Upper lobe of left lung (tissue), 6 donors: Measurements from ENCODE around the gene MAN1A1. TPM values are rescaled to one million over a fixed set of nuclear protein-coding genes. Genes with fewer than 3 reads are reported as not detected.

ENCODE experiments used
- ATAC-seq, 2 donors: fragments of 200-7000 bp; cut with Tn5 transposase; one replicate each; pipeline ENCODE4 v1.9.1; 2022; ENCODE audit warnings: mild to moderate bottlenecking in 2 of 2, moderate library complexity in 2 of 2; ENCODE audit not compliant: low FRiP score in 2 of 2
- DNase-seq, 2 donors: peaks; one replicate each; pipeline ENCODE4 v3.0.0-alpha.2; 2019 to 2020
- H3K27ac ChIP-seq, 4 donors: fragments of 200-600 bp; sonication (generic); one replicate each; pipeline ENCODE4 v1.5.1; 2016 to 2019
- H3K27me3 ChIP-seq, 4 donors: fragments of 200-600 bp; sonication (generic); one replicate each; pipeline ENCODE4 v1.5.1; 2017 to 2019
- H3K36me3 ChIP-seq, 4 donors: fragments of 200-600 bp; sonication (generic); one replicate each; pipeline ENCODE4 v1.5.1; 2016 to 2019
- H3K4me1 ChIP-seq, 4 donors: fragments of 200-600 bp; sonication (generic); one replicate each; pipeline ENCODE4 v1.5.1; 2018 to 2019
- H3K4me3 ChIP-seq, 4 donors: fragments of 200-600 bp; sonication (generic); one replicate each; pipeline ENCODE4 v1.5.1; 2017 to 2019; ENCODE audit warnings: mild to moderate bottlenecking in 2 of 4, moderate library complexity in 1 of 4
- H3K9me3 ChIP-seq, 4 donors: fragments of 200-600 bp; sonication (generic); one replicate each; pipeline ENCODE4 v1.5.1; 2018 to 2019
- CTCF ChIP-seq, 6 experiments: fragments of 450-650 bp in 4 of 6; fragments of 200-600 bp in 2 of 6; sonication (generic) in 2 of 6; IDR thresholded peaks; one replicate each; pipeline ENCODE4 v1.5.1; 2016 to 2019; ENCODE audit warnings: antibody characterized with exemption in 6 of 6
- EP300 ChIP-seq, 4 donors: sonication (generic); formaldehyde crosslinking; IDR thresholded peaks; one replicate each; pipeline ENCODE4 v1.5.1; 2017; ENCODE audit warnings: antibody characterized with exemption in 4 of 4, control low read depth in 2 of 4
- POLR2A ChIP-seq, 4 donors: fragments of 450-650 bp; IDR thresholded peaks; one replicate each; pipeline ENCODE4 v1.5.1; 2016 to 2017; ENCODE audit warnings: antibody characterized with exemption in 4 of 4, mild to moderate bottlenecking in 2 of 4
- POLR2AphosphoS5 ChIP-seq, 2 donors: sonication (generic); formaldehyde crosslinking; IDR thresholded peaks; one replicate each; pipeline ENCODE4 v1.5.1; 2017; ENCODE audit warnings: antibody characterized with exemption in 2 of 2
- whole genome bisulfite sequencing, 2 donors: methylation state at CpG; one replicate each; pipeline ENCODE4 v1.1.5; 2017 to 2018; 5-methylcytosine and 5-hydroxymethylcytosine counted together
- total RNA-seq, 6 donors: library from RNA; depleted of rRNA in 4 of 6; stranded (reverse); fragments of >200 nt in 4 of 6; gene quantifications; one replicate each; pipeline versions ENCODE4 v1.1.0 to v1.2.1, GENCODE V29; 2016 to 2021
- donor health status: DM: no; HTN: no; CAD: no; lungs with moderate emphysema.
- donor health status: DM: no; HTN: yes; CAD: no; lungs with severe emphysema.

MAN1A1 gene
- total RNA-seq, 6 donors from 2014 or later, result 61.8 to 98.6 (median 79.1) TPM

GRCh38 chr6:119328892-119329793 lies 20.4 kb downstream of the MAN1A1 start:
- H3K36me3 ChIP-seq, result peaks cover 0 to 11% (median 0%) of the 10 kb centered on the region in 4 donors
- no peak overlapping the region for H3K4me3 ChIP-seq
- no peak for ATAC-seq
- 63 to 85% methylated on average over 4 of the region's 4 CpGs for WGBS, 2 donors
- peaks cover 0 to 12% (median 3%) of the 10 kb centered on the region in 4 donors for H3K4me1 ChIP-seq
- no peak for DNase-seq
- no peaks in the 10 kb centered on the region for H3K27me3 ChIP-seq
- TF ChIP-seq EP300 (IDR thresholded peaks at IDR 0.05) (no peak), POLR2AphosphoS5 (IDR thresholded peaks at IDR 0.05) (no peak)
- no peaks in the 10 kb centered on the region for H3K9me3 ChIP-seq
- H3K27ac ChIP-seq, result no peak overlapping the region

- no peak for ATAC-seq
- H3K4me1 ChIP-seq, result peaks cover 0 to 12% (median 3%) of the 10 kb centered on the region in 4 donors
- H3K9me3 ChIP-seq, result no peaks in the 10 kb centered on the region
- no peak overlapping the region for H3K4me3 ChIP-seq
- TF ChIP-seq POLR2AphosphoS5 (IDR thresholded peaks at IDR 0.05) (no peak), POLR2A (IDR thresholded peaks at IDR 0.05) (no peak)
- WGBS, 2 donors, result 46 to 100% methylated on average over 2 of the region's 2 CpGs
- peaks cover 0 to 11% (median 0%) of the 10 kb centered on the region in 4 donors for H3K36me3 ChIP-seq
- no peak overlapping the region for H3K27ac ChIP-seq
- no peaks in the 10 kb centered on the region for H3K27me3 ChIP-seq
- no peak for DNase-seq
Measured at GRCh38 chr6:119328254-119328653, 21.3 kb downstream of the MAN1A1 start.

GRCh38 chr6:119327810-119328209 lies 21.8 kb downstream of the MAN1A1 start:
- no peak for TF ChIP-seq POLR2AphosphoS5 (IDR thresholded peaks at IDR 0.05)
- no peak for TF ChIP-seq CTCF (IDR thresholded peaks at IDR 0.05)
- no peak for TF ChIP-seq EP300 (IDR thresholded peaks at IDR 0.05)
- TF ChIP-seq POLR2A (IDR thresholded peaks at IDR 0.05), result no peak
- Histone ChIP-seq H3K27ac (no peak overlapping the region), H3K36me3 (peaks cover 0 to 11% (median 0%) of the 10 kb centered on the region in 4 donors), H3K27me3 (no peaks in the 10 kb centered on the region), H3K9me3 (no peaks in the 10 kb centered on the region), H3K4me3 (no peak overlapping the region), H3K4me1 (peaks cover 0 to 12% (median 3%) of the 10 kb centered on the region in 4 donors)
- no peak for DNase-seq
- WGBS, 2 donors, result 89 to 96% methylated on average over 2 of the region's 2 CpGs
- ATAC-seq, result no peak

GRCh38 chr6:119326291-119327005 lies 23.1 kb downstream of the MAN1A1 start:
- TF ChIP-seq CTCF (IDR thresholded peaks at IDR 0.05), result no peak
- Histone ChIP-seq H3K27ac (no peak overlapping the region), H3K27me3 (no peaks in the 10 kb centered on the region), H3K4me3 (no peak overlapping the region), H3K9me3 (no peaks in the 10 kb centered on the region), H3K36me3 (peaks cover 0 to 11% (median 0%) of the 10 kb centered on the region in 4 donors), H3K4me1 (peaks cover 0 to 4% (median 2%) of the 10 kb centered on the region in 4 donors)
- DNase-seq, result no peak
- WGBS, 2 donors, result 90 to 94% methylated on average over 10 of the region's 10 CpGs
- no peak for ATAC-seq

- ATAC-seq (no peak), DNase-seq (no peak)
- no peaks in the 10 kb centered on the region for H3K27me3 ChIP-seq
- TF ChIP-seq POLR2AphosphoS5 (IDR thresholded peaks at IDR 0.05), result no peak
- no peak for TF ChIP-seq EP300 (IDR thresholded peaks at IDR 0.05)
- TF ChIP-seq CTCF (IDR thresholded peaks at IDR 0.05), result no peak
- no peak for TF ChIP-seq POLR2A (IDR thresholded peaks at IDR 0.05)
- H3K4me1 ChIP-seq, result peaks cover 0 to 4% (median 2%) of the 10 kb centered on the region in 4 donors
- H3K27ac ChIP-seq, result no peak overlapping the region
- H3K9me3 ChIP-seq, result no peaks in the 10 kb centered on the region
- 90 to 91% methylated on average over 11 of the region's 11 CpGs for WGBS, 2 donors
- peaks cover 0 to 11% (median 0%) of the 10 kb centered on the region in 4 donors for H3K36me3 ChIP-seq
- no peak overlapping the region for H3K4me3 ChIP-seq
Measured at GRCh38 chr6:119325559-119326265, 23.8 kb downstream of the MAN1A1 start.
